Small intestine (tissue), 7 donors: ENCODE data around the gene ENOX1. TPM values are rescaled to one million over a fixed set of nuclear protein-coding genes. Genes with fewer than 3 reads are reported as not detected.

Source experiments
- DNase-seq, 2 donors: peaks; one replicate each; pipeline versions ENCODE4 v3.0.0 to v3.0.0-alpha.2; 2013
- FAIRE-seq: peaks from 2 replicates; lab custom pipeline; 2012; peaks lifted over from hg19 to GRCh38; lab: Jason Lieb, UNC
- H3K27ac ChIP-seq, 3 donors: one replicate each; pipeline ENCODE4 v1.5.1; 2013; ENCODE audit warnings: low read length in 2 of 3, mild to moderate bottlenecking in 2 of 3, control low read depth in 1 of 3, inconsistent platforms in 1 of 3, low read depth in 1 of 3, moderate library complexity in 1 of 3
- H3K27me3 ChIP-seq, 3 donors: one replicate each; pipeline ENCODE4 v1.6.1; 2013; ENCODE audit warnings: low read length in 3 of 3, inconsistent platforms in 1 of 3; ENCODE audit not compliant: control insufficient read depth in 3 of 3, insufficient read depth in 3 of 3
- H3K36me3 ChIP-seq, 3 donors: one replicate each; pipeline ENCODE4 v1.6.1; 2013; ENCODE audit warnings: low read length in 3 of 3, inconsistent platforms in 1 of 3, low read depth in 1 of 3, mild to moderate bottlenecking in 1 of 3, moderate library complexity in 1 of 3; ENCODE audit not compliant: control insufficient read depth in 3 of 3, insufficient read depth in 2 of 3
- H3K4me1 ChIP-seq, 3 donors: one replicate each; pipeline ENCODE4 v1.6.1; 2013; ENCODE audit warnings: low read length in 2 of 3, inconsistent platforms in 1 of 3, low read depth in 1 of 3, mild to moderate bottlenecking in 1 of 3, moderate library complexity in 1 of 3; ENCODE audit not compliant: control insufficient read depth in 3 of 3, insufficient read depth in 2 of 3
- H3K4me3 ChIP-seq, 3 donors: one replicate each; pipeline ENCODE4 v1.5.1; 2013; ENCODE audit warnings: low read length in 3 of 3, control low read depth in 1 of 3, inconsistent platforms in 1 of 3, low read depth in 1 of 3, mild to moderate bottlenecking in 1 of 3, moderate library complexity in 1 of 3
- H3K9me3 ChIP-seq, 2 donors: one replicate each; pipeline ENCODE4 v1.6.1; 2013; ENCODE audit warnings: low read depth in 1 of 2, low read length in 1 of 2; ENCODE audit not compliant: control insufficient read depth in 2 of 2, insufficient read depth in 1 of 2
- WGBS, 3 donors: extraction: QIAGEN DNeasy Blood & Tissue Kit; methylation state at CpG; one replicate each; pipeline ENCODE4 v1.1.7; 2013; 5-methylcytosine and 5-hydroxymethylcytosine counted together
- polyA plus RNA-seq, 4 donors: library from polyadenylated mRNA; stranded (reverse) in 3 of 4; unstranded in 1 of 4; fragments of 200-250 nt in 3 of 4; fragments of 120-200 nt in 1 of 4; gene quantifications; one replicate each; pipeline versions ENCODE4 v1.2.1 to v1.2.3, GENCODE V29; 2013
- donor health status: healthy with polysubstance abuse.
- donor health status: control.
- donor health status: control.
- donor health status: Bipolar disorder and iron deficiency.
- donor health status: healthy.

The ENOX1 gene
- polyA plus RNA-seq, 4 donors, result 0.27 to 0.87 (median 0.72) TPM; not detected in 1

DNA sequence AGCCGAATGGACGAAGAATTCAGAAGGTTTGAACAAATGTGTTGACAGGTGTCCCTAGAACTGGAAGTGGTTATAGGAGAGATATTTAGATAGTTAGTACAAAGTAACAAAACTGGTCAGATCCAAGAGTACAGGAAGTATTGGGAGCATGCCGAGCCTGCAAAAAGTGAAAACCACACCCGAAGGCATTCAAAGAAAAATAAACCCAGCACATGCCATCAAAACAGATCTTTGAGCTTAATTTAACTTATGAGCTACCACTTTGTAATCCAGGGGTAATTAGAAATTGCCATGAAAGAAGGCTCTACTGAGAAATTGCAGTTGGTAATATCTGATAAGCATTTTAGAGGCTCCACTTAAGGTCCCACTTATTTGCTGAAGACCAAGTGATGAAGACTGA, 549.2 kb downstream of the ENOX1 start:
- Histone ChIP-seq H3K9me3 (no peaks in the 10 kb centered on the region), H3K27ac (no peak overlapping the region), H3K27me3 (no peaks in the 10 kb centered on the region), H3K36me3 (no peaks in the 10 kb centered on the region), H3K4me1 (no peaks in the 10 kb centered on the region), H3K4me3 (no peak overlapping the region)
- no peak for DNase-seq
- WGBS, 3 donors, result 74 to 81% (median 75%) methylated on average over 4 of the region's 4 CpGs
- FAIRE-seq, result no peak

DNA sequence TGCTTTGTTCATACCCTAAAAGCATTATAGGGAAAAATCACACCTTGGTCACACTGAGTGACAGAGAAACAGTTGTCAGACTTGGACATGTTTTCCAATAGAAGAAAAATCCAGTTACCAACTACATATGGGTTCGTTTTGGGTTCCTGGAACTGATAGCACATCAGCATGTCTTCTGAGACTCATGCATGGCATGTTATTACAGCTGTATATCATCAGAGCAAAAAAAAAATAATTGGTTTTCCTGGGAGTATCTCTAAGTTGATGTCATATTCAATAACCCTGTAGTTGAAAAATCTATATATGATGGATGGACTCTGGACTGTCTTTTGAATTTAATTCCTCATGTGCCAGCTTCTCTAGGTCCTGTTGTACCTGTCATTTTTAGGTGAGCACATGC, 551.7 kb downstream of the ENOX1 start:
- H3K4me1 ChIP-seq, result no peaks in the 10 kb centered on the region
- DNase-seq (no peak), FAIRE-seq (no peak)
- H3K4me3 ChIP-seq, result no peak overlapping the region
- H3K36me3 ChIP-seq, result no peaks in the 10 kb centered on the region
- H3K27ac ChIP-seq, result no peak overlapping the region
- 42 to 59% (median 43%) methylated on average over 1 of the region's 1 CpG for WGBS, 3 donors
- H3K9me3 ChIP-seq, result no peaks in the 10 kb centered on the region
- no peaks in the 10 kb centered on the region for H3K27me3 ChIP-seq

GRCh38 chr13:43232873-43233265, 553.9 kb downstream of the ENOX1 start:
- Histone ChIP-seq H3K4me1 (no peaks in the 10 kb centered on the region), H3K27me3 (no peaks in the 10 kb centered on the region), H3K27ac (no peak overlapping the region), H3K4me3 (no peak overlapping the region), H3K36me3 (no peaks in the 10 kb centered on the region), H3K9me3 (no peaks in the 10 kb centered on the region)
- no peak for DNase-seq
- 88 to 97% (median 89%) methylated on average over 1 of the region's 1 CpG for WGBS, 3 donors
- FAIRE-seq, result no peak

GRCh38 chr13:43232144-43232872, 554.5 kb downstream of the ENOX1 start:
- Histone ChIP-seq H3K4me1 (no peaks in the 10 kb centered on the region), H3K4me3 (no peak overlapping the region), H3K27ac (no peak overlapping the region), H3K27me3 (no peaks in the 10 kb centered on the region), H3K36me3 (no peaks in the 10 kb centered on the region), H3K9me3 (no peaks in the 10 kb centered on the region)
- 40 to 68% (median 42%) methylated on average over 5 of the region's 5 CpGs for WGBS, 3 donors
- DNase-seq, result no peak
- no peak for FAIRE-seq

GRCh38 chr13:43230989-43231388, 555.8 kb downstream of the ENOX1 start:
- no peak for DNase-seq
- WGBS, 3 donors, result 51 to 74% (median 67%) methylated on average over 3 of the region's 3 CpGs
- Histone ChIP-seq H3K4me1 (no peaks in the 10 kb centered on the region), H3K27ac (no peak overlapping the region), H3K9me3 (no peaks in the 10 kb centered on the region), H3K4me3 (no peak overlapping the region), H3K27me3 (no peaks in the 10 kb centered on the region), H3K36me3 (no peaks in the 10 kb centered on the region)
- no peak for FAIRE-seq

- no peaks in the 10 kb centered on the region for H3K4me1 ChIP-seq
- H3K4me3 ChIP-seq, result no peak overlapping the region
- no peak for FAIRE-seq
- H3K27me3 ChIP-seq, result peaks cover 0 to 3% (median 0%) of the 10 kb centered on the region in 3 donors
- DNase-seq, result no peak
- no peaks in the 10 kb centered on the region for H3K9me3 ChIP-seq
- H3K36me3 ChIP-seq, result no peaks in the 10 kb centered on the region
- WGBS, 3 donors, result 58 to 69% (median 64%) methylated on average over 3 of the region's 3 CpGs
- no peak overlapping the region for H3K27ac ChIP-seq
These were observed 557.3 kb downstream of the ENOX1 start for GRCh38 chr13:43229506-43229905.

DNA sequence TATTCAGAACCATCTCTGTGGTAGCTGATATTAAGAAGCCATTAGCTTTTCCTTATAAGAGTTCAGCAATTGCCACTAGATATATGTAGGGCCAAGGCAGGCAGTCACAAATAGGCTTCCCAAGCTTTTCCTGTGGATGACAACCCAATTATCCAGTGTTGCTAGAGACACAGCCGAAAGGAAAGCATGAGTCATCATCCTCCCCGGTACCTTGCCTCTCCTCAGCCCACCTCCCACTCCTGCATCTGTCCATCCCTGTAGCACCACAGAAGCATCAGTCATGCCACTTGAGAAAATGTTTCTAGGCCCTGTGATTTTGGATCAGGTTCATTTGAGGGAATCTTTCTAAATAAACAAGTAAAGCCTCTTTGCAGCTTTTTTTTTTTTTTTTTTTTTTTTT, 559.1 kb downstream of the ENOX1 start:
- no peaks in the 10 kb centered on the region for H3K9me3 ChIP-seq
- peaks cover 0 to 3% (median 0%) of the 10 kb centered on the region in 3 donors for H3K27me3 ChIP-seq
- H3K27ac ChIP-seq, result no peak overlapping the region
- no peaks in the 10 kb centered on the region for H3K4me1 ChIP-seq
- FAIRE-seq (no peak), DNase-seq (no peak)
- WGBS, 3 donors, result 30 to 46% (median 31%) methylated on average over 2 of the region's 2 CpGs
- no peak overlapping the region for H3K4me3 ChIP-seq
- no peaks in the 10 kb centered on the region for H3K36me3 ChIP-seq

- 70 to 74% (median 73%) methylated on average over 5 of the region's 5 CpGs for WGBS, 3 donors
- no peaks in the 10 kb centered on the region for H3K36me3 ChIP-seq
- no peaks in the 10 kb centered on the region for H3K4me1 ChIP-seq
- FAIRE-seq (no peak), DNase-seq (no peak)
- no peak overlapping the region for H3K27ac ChIP-seq
- no peaks in the 10 kb centered on the region for H3K9me3 ChIP-seq
- H3K4me3 ChIP-seq, result no peak overlapping the region
- peaks cover 0 to 6% (median 0%) of the 10 kb centered on the region in 3 donors for H3K27me3 ChIP-seq
These were observed 563.6 kb downstream of the ENOX1 start for GRCh38 chr13:43223216-43223615.

DNA sequence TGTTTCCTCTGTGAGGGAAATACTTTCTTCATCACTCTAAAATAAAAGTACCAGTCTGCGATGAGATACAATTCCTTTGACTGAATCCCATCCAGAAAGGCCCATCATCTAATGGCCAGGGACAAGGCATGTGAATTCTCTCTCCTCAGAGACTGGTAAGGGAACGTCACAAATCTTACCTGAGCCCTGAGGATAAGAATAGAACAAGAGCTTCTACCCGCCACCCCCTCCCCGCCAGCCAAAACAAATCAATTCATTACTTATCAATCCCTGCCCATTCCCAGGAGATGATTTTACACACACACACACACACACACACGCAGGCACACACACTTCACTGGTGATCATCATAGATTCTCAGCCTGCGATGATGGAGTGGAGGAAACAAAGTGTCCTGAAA, 564.7 kb downstream of the ENOX1 start:
- Histone ChIP-seq H3K36me3 (no peaks in the 10 kb centered on the region), H3K4me3 (no peak overlapping the region), H3K4me1 (no peaks in the 10 kb centered on the region), H3K27ac (no peak overlapping the region), H3K27me3 (peaks cover 0 to 6% (median 0%) of the 10 kb centered on the region in 3 donors), H3K9me3 (no peaks in the 10 kb centered on the region)
- no peak for FAIRE-seq
- 72 to 81% (median 73%) methylated on average over 6 of the region's 6 CpGs for WGBS, 3 donors
- no peak for DNase-seq
